GM19438 (cell line): Measurements from ENCODE around the gene HSPA1L.
"Not testable (repeated sequence)": the region's sequence is repeated elsewhere in the genome, so short reads cannot be mapped to it uniquely, and the experiment has no call there.

Experiments
- ATAC-seq: cut with Tn5 transposase; IDR thresholded peaks from one replicate; pipeline ENCODE4 v1.9.1; 2021; ENCODE audit warnings: low read depth; ENCODE audit not compliant: unreplicated experiment

The HSPA1L gene

GRCh38 chr6:31817133-31817928 is 2.2 kb upstream of the HSPA1L start:
- ATAC-seq = not testable (repeated sequence)

GRCh38 chr6:31814677-31815024 is 432 bp downstream of the HSPA1L start:
- no peak for ATAC-seq

GRCh38 chr6:31813465-31813849 is 1.6 kb downstream of the HSPA1L start:
- no peak for ATAC-seq

GRCh38 chr6:31811645-31812044 is 3.4 kb downstream of the HSPA1L start:
- no peak for ATAC-seq

GRCh38 chr6:31808599-31808998 is 6.5 kb downstream of the HSPA1L start:
- ATAC-seq = not testable (repeated sequence)

- ATAC-seq = peak; percentile 78
Measured at GRCh38 chr6:31806470-31807272, 8.4 kb downstream of the HSPA1L start, which contains the start of gene LSM2. LSM2 (minus strand) TSS chr6:31806966; CDS start chr6:31806757, 209 bp downstream.

- ATAC-seq = no peak
Measured at GRCh38 chr6:31805939-31806469, 9.1 kb downstream of the HSPA1L start.

GRCh38 chr6:31801031-31801927 is 13.8 kb downstream of the HSPA1L start:
- ATAC-seq = not testable (repeated sequence)

- ATAC-seq = no peak
Measured at GRCh38 chr6:31799781-31800180, 15.3 kb downstream of the HSPA1L start.

- ATAC-seq = no peak
Measured at GRCh38 chr6:31797588-31797987, 17.5 kb downstream of the HSPA1L start.

- ATAC-seq = no peak
Measured at GRCh38 chr6:31796993-31797385, 18.1 kb downstream of the HSPA1L start.

- peak; percentile 75 for ATAC-seq
Measured at GRCh38 chr6:31795616-31796298, 19.3 kb downstream of the HSPA1L start, which contains the start of gene VARS1. VARS1 (minus strand) TSS chr6:31795752; CDS start chr6:31795217, 535 bp downstream.

GRCh38 chr6:31794866-31795615 is 20.0 kb downstream of the HSPA1L start:
- peak; percentile 15 for ATAC-seq

- ATAC-seq = no peak
Measured at GRCh38 chr6:31794294-31794865, 20.7 kb downstream of the HSPA1L start.

- not testable (repeated sequence) for ATAC-seq
Measured at GRCh38 chr6:31793927-31794245, 21.2 kb downstream of the HSPA1L start.

- no peak for ATAC-seq
Measured at GRCh38 chr6:31792761-31793171, 22.3 kb downstream of the HSPA1L start.

- ATAC-seq = no peak
Measured at GRCh38 chr6:31792090-31792374, 23.1 kb downstream of the HSPA1L start.

- ATAC-seq = no peak
Measured at GRCh38 chr6:31791324-31792089, 23.6 kb downstream of the HSPA1L start.
